Left hindlimb (tissue), 1 donor: Measurements from ENCODE around the gene CDIP1.
"Not testable (repeated sequence)": the region's sequence is repeated elsewhere in the genome, so short reads cannot be mapped to it uniquely, and the experiment has no call there.

ENCODE experiments used
- DNase-seq: peaks from one replicate; pipeline ENCODE4 v3.0.0-alpha.2; 2018

The CDIP1 gene

DNA sequence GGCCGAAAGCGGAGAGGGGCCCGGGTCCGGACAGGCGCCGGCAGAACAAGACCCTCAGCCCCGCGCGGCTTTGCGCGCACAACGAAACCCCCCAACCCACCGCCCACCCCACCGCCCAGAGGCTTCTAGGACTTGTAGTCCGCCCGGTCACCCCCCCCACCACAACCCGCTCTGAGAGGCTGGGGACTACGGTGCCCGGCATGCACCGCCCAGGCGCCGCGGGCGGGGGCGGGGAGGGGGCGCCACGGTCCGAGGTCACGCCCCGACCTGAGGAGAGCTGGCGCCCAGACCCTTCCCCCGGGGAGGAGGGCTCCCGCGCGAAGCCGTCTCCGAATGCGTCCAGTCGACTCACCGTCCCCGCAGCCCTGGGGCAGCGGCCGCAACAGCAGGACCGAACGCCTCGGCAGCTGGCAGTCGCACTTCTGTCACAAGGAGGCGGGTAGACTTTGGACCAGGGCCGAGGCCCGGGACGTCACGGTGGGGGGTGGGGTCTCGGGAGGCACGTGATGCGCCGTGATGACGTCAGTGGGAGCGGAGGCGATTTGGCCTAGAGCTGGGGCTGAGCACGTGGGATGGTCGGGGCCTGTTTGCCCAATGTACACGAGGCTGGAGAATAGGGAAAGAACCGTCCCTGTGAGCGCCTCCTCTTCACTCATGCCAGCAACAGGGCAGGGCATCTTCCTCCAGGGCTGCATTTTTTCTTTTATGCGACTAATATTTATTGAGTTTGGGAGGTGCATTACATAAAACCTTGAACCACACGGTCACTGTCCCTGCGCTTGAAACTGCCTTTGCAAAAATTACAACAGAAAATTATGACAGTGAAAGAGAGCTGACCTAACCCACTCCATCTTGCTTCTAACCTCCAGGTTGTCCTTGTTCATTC is at the start of gene CDIP1:
CDIP1 (minus strand) TSS at position 424 of the 886 bp plus-strand sequence. CDS start 24,643 bp downstream, outside the sequence.
- peak; percentile 97 for DNase-seq

DNA sequence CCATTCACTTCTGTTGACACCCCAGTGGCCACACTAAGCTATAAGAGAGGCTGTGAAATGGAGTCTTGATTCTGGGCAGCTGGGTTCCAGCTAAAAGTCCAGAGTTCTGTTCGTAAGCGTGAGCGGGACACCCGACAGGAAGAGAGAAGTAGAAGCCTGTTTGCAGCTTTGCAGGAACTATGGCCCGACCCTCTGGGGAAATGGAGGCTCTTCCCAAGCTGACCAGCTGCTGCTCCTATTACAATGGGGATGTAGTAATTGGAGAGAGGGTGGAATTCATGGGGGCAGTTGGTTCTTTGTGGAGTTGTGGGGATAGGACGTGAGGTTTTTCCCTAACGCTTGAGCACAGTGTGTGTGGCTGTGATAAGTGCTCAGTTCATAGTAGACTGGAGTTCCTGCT is 47.7 kb upstream of the CDIP1 start:
- no peak for DNase-seq

GRCh38 chr16:4583906-4584305 is 45.3 kb upstream of the CDIP1 start:
- no peak for DNase-seq

- DNase-seq: no peak
Observed at GRCh38 chr16:4580250-4580649, 41.7 kb upstream of the CDIP1 start.

DNA sequence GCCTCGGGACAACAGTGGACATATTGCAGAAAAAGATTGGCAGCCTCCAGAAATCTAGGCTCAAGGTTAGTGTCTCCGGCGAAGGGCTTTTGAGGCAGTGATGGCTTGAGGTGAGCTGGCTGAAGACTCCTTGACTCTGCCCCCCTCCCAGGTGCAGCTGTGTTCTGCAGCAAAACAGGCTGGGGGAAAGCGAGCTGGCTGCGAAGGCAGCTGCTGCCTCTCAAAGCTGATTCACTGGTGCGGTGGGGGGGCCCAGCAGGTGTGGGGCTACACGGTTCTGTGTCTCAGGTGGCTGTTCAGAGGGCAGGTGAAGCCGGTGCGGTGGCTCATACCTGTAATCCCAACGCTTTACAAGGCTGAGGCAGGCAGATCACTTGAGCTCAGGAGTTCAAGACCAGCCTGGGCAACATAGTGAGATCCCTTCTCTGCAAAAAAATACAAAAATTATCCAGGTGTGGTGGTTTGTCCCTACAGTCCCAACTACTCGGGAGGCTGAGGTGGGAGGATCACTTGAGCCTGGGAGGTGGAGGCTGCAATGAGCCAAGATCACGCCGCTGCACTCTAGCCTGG is 40.5 kb upstream of the CDIP1 start:
- DNase-seq: no peak

- DNase-seq: no peak
Observed at GRCh38 chr16:4576008-4576407, 37.4 kb upstream of the CDIP1 start.

- no peak for DNase-seq
Observed at GRCh38 chr16:4574919-4575705, 36.5 kb upstream of the CDIP1 start.

DNA sequence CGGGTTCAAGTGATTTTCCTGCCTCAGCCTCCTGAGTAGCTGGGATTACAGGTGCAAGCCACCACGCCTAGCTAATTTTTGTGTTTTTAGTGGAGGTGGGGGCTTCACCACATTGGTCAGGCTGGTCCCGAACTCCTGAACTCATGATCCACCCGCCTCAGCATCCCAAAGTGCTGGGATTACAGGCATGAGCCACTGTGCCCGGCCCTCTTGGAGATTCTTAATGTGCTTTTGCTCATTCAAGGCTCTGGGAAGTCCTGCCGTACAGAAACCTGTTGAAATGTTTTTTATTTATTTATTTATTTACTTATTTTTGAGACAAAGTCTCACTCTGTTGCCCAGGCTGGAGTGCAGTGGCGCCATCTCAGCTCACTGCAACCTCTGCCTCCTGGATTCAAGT is 35.4 kb upstream of the CDIP1 start:
- DNase-seq: not testable (repeated sequence)

DNA sequence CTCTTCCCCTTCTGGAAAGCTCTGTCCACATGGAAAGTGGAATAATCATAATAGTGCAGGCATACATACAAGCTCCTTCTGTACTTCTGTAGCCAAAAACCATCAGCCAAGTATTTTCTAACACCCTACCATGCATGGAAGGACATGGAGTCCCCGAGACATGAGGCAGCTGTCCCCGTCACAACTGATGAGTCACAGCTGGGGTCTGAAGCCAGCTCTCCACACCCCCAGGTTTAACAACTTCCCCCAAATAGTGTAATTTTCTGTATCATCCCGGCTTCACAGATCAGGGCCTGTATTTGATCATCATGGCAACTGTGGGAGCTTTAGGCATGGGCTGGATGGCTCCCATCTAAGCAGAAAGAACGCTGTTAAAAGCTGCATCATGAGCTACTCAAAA is 34.1 kb upstream of the CDIP1 start:
- no peak for DNase-seq

- no peak for DNase-seq
Observed at GRCh38 chr16:4570688-4571321, 32.2 kb upstream of the CDIP1 start.

DNA sequence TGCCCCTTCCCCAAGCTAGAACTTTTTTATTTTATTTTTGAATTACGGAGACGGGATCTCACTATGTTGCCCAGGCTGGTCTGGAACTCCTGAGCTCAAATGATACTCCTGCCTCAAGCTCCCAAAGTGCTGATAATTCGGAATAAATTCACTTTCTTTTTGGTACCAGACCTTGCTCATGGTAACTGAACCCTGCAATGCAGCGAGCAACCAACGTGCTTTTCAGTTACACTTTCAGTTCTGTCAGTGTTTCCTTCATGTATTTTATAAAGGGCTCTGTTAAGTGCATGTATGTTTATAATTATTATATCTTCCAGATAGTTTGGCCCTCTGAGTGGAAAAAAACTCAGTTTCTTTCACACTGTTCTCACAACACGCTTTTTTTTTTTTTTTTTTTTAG is 31.5 kb upstream of the CDIP1 start:
- DNase-seq: no peak

- no peak for DNase-seq
Observed at GRCh38 chr16:4566144-4566543, 27.6 kb upstream of the CDIP1 start.

DNA sequence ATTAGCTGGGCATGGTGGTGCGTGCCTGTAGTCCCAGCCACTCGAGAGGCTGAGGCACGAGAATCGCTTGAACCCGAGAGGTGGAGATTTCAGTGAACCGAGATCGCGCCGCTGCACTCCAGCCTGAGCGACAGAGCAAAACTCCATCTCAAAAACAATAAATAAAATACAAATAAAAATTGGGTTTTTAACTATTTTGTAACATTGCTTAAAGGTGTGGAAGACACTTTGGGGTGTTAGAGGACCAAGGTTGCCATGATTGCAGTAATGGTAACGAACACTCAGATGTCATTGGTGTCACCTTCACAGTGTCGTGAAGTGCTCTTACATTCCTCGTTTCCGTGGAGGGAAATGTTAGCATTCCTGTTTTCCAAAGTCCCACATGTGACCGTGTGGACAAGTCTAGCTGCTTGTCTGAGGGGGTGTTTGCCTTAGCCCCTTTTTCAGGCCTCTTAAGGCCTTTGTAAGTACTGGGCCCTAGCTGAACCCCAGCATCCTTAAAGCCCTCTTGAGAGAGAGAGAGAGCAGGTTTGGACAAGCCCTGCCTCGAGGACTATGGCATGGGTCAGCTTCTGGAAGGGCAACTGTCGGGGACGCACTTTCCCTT is 26.2 kb upstream of the CDIP1 start:
- DNase-seq: no peak

DNA sequence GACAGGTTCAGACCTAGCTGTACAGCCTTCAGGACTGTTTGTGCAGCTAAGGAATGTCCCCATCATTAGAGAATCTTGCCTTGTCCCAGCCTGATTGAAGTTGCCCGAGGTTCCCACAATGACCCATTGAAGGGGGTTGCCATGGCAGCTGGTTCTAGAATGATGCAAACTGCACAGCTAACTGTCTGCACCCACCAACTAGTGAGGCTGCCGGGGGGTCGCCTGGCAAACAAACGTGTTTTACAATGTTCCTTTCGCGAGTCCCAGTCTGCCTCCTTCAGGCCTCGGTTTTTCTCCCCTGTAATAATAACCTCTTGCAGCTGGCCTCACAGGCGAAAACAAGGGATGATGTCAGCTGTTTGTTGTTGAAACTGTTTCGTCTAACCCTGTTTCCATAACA is 23.0 kb upstream of the CDIP1 start:
- DNase-seq: no peak

DNA sequence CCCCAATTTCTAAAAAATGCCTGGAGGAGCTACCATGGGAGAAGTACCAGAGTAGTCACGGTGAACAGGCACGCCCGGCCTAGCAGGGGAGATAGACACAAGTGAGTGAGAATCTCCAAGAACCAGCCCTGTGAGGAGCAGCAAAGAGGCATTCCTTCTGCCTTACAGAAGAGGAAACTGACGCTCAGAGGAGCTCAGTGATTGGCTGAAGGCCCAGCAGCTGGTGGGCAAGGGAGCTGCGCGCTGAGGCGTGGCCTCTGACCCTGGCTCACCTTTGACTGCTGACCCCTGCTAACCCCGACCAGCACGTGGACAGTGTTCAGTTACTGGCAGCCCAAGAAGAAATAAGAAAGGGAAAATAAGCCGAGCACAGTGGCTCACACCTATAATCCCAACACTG is 19.4 kb upstream of the CDIP1 start:
- DNase-seq: no peak

- no peak for DNase-seq
Observed at GRCh38 chr16:4556580-4556979, 18.0 kb upstream of the CDIP1 start.

DNA sequence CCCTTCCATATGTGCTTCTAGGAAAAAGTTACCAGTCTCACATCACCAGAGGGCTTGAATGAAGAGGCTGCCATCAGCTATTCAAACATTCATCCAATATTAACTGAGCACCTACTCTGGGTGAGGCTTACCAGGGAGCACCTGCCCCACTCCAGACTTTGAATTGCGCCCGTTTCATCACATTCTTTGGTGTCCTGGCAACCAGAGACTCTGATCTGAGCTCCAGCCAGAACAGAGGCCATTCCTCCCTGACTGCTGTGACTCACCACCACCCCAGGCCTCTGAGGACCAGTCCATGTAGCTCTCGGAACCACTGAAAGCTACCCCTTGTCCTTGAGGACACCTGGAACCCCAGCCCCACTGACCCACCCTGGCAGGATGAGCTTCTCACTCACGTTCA is 17.5 kb upstream of the CDIP1 start, which contains the start of gene C16orf96:
C16orf96 (plus strand) TSS at position 229 of the 400 bp plus-strand sequence; CDS start at position 379, 150 bp downstream.
- DNase-seq: no peak

DNA sequence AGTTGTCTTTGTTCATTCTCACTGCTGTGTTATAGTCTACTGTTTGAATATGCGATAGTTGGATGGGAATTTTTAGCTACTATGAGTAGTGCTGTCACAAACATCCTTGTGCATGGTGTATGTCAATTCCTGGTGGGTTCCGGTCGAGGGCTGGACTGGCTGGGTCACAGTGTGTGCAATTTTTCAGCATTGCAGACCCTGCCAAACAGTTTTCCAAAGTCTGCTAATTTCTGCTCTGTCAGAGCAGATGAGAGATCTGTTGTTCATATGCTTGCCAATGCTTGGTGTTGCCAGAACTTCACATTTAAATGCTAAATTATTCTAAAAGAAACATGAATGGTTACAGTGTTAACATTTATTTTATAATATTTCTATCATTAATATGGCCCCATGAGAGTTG is 14.0 kb upstream of the CDIP1 start:
- no peak for DNase-seq

DNA sequence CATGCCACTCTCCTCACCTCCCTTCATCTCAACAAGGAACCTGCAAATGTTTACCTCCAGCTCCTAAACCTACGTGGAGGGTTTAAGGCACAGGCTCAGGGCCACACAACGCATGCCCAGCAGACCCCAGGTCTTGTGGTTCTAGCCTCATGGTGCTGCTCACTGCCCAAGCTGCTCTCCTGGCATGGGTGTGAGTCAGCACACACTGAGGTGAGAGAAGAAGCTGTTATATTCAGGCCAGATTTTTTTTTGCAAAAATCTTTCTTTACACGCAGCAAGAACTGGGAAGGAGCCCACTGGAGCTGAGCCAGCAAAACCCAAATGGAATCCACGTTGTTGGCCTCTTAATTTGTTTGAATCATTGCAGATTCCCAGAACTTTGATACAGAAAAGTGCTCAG is 12.0 kb upstream of the CDIP1 start:
- no peak for DNase-seq

- DNase-seq: no peak
Observed at GRCh38 chr16:4548124-4548523, 9.6 kb upstream of the CDIP1 start.

GRCh38 chr16:4544473-4544872 is 5.9 kb upstream of the CDIP1 start:
- no peak for DNase-seq

GRCh38 chr16:4539716-4540284 is 1.2 kb upstream of the CDIP1 start:
- no peak for DNase-seq
